IMR-90 (cell line): ENCODE measurements around the gene HMX3. TPM values are rescaled to one million over a fixed set of nuclear protein-coding genes. Genes with fewer than 3 reads are reported as not detected.

Experiments
- ATAC-seq: fragments of 200-7000 bp; cut with Tn5 transposase; 2 replicates; pipeline ENCODE4 v1.9.1; 2020; ENCODE audit warnings: low read depth, mild to moderate bottlenecking, moderate library complexity
- BruUV-seq: library from RNA; stranded (reverse); fragments of 400-500 nt; replicated peaks from 2 replicates; lab custom pipeline; 2021; lab: Mats Ljungman, UMichigan
- CTCF ChIA-PET: fragments of 300-600 bp; formaldehyde crosslinking; extraction: SDS; loops from one replicate; lab custom pipeline; 2021; ENCODE audit warnings: antibody characterized with exemption; lab: Yijun Ruan, JAX
- POLR2A ChIA-PET: fragments of 300-600 bp; sonication (Branson Sonifier 250); formaldehyde crosslinking; loops from one replicate; lab custom pipeline; 2022; ENCODE audit warnings: antibody characterized with exemption; ENCODE audit not compliant: unreplicated experiment; lab: Charles Lee
- DNase-seq: peaks from one replicate; pipeline ENCODE4 v3.0.0; 2013
- H2AFZ ChIP-seq: replicated peaks from 2 replicates; pipeline ENCODE3; 2013; ENCODE audit warnings: low read length, mild to moderate bottlenecking; ENCODE audit not compliant: poor library complexity
- H2AK5ac ChIP-seq: 2 replicates; pipeline ENCODE4 v1.6.1; 2013; ENCODE audit warnings: low read depth, low read length, inconsistent platforms
- H2AK9ac ChIP-seq: replicated peaks from 2 replicates; pipeline ENCODE3; 2013; ENCODE audit warnings: mild to moderate bottlenecking, low read depth, low read length, moderate library complexity; ENCODE audit not compliant: poor library complexity
- H2BK120ac ChIP-seq: 2 replicates; pipeline ENCODE4 v1.6.1; 2013; ENCODE audit warnings: low read depth, low read length, inconsistent platforms
- H2BK15ac ChIP-seq: 3 replicates; pipeline ENCODE4 v1.6.1; 2013; ENCODE audit warnings: low read depth, low read length, inconsistent platforms
- H2BK20ac ChIP-seq: 2 replicates; pipeline ENCODE4 v1.6.1; 2013; ENCODE audit warnings: low read depth, mild to moderate bottlenecking, inconsistent platforms, low read length, moderate library complexity
- H2BK5ac ChIP-seq: 2 replicates; pipeline ENCODE4 v1.6.1; 2013; ENCODE audit warnings: mild to moderate bottlenecking, low read depth, low read length, inconsistent platforms; ENCODE audit not compliant: poor library complexity, severe bottlenecking
- H3K14ac ChIP-seq: replicated peaks from 2 replicates; pipeline ENCODE4 v1.6.1; 2013; ENCODE audit warnings: low read depth, low read length, inconsistent platforms
- H3K18ac ChIP-seq: 2 replicates; pipeline ENCODE4 v1.6.1; 2013; ENCODE audit warnings: low read depth, low read length, control low read depth
- H3K23ac ChIP-seq: 2 replicates; pipeline ENCODE4 v1.6.1; 2013; ENCODE audit warnings: low read depth, low read length, inconsistent platforms
- H3K27ac ChIP-seq: 2 replicates; pipeline ENCODE4 v1.5.1; 2013; ENCODE audit warnings: mild to moderate bottlenecking, control low read depth, low read length; ENCODE audit not compliant: insufficient read depth
- H3K27me3 ChIP-seq: 2 replicates; pipeline ENCODE4 v1.6.1; 2013; ENCODE audit warnings: low read length; ENCODE audit not compliant: control insufficient read depth, insufficient read depth
- H3K36me3 ChIP-seq: 2 replicates; pipeline ENCODE4 v1.6.1; 2013; ENCODE audit warnings: low read length, mixed read lengths; ENCODE audit not compliant: control insufficient read depth, insufficient read depth
- H3K4ac ChIP-seq: 2 replicates; pipeline ENCODE4 v1.6.1; 2013; ENCODE audit warnings: low read depth, low read length, inconsistent platforms
- H3K4me1 ChIP-seq: 2 replicates; pipeline ENCODE4 v1.6.1; 2013; ENCODE audit warnings: low read length, mixed read lengths; ENCODE audit not compliant: control insufficient read depth, insufficient read depth
- H3K4me2 ChIP-seq: 2 replicates; pipeline ENCODE4 v1.6.1; 2013; ENCODE audit warnings: low read depth, mild to moderate bottlenecking, control low read depth, low read length, moderate library complexity
- H3K4me3 ChIP-seq: 2 replicates; pipeline ENCODE4 v1.5.1; 2013; ENCODE audit warnings: low read depth, mild to moderate bottlenecking, control low read depth, low read length, moderate library complexity; ENCODE audit not compliant: insufficient read depth
- H3K56ac ChIP-seq: 2 replicates; pipeline ENCODE4 v1.6.1; 2013; ENCODE audit warnings: low read length, inconsistent platforms; ENCODE audit not compliant: insufficient read depth; ENCODE audit errors: extremely low read depth
- H3K79me1 ChIP-seq, 2 experiments: 2 replicates each; pipeline ENCODE4 v1.6.1; 2013; ENCODE audit warnings: low read length in 2 of 2, inconsistent platforms in 1 of 2, low read depth in 1 of 2
- H3K9ac ChIP-seq: 2 replicates; pipeline ENCODE4 v1.6.1; 2013; ENCODE audit warnings: low read depth, low read length, control low read depth
- H3K9me1 ChIP-seq: 2 replicates; pipeline ENCODE4 v1.6.1; 2013; ENCODE audit warnings: low read length, inconsistent platforms; ENCODE audit not compliant: insufficient read depth
- H3K9me3 ChIP-seq: 2 replicates; pipeline ENCODE4 v1.6.1; 2013; ENCODE audit warnings: low read length; ENCODE audit not compliant: control insufficient read depth, insufficient read depth
- H4K20me1 ChIP-seq: 2 replicates; pipeline ENCODE4 v1.6.1; 2013; ENCODE audit warnings: low read length, inconsistent platforms; ENCODE audit not compliant: insufficient read depth
- H4K5ac ChIP-seq: 2 replicates; pipeline ENCODE4 v1.6.1; 2013; ENCODE audit warnings: mild to moderate bottlenecking, low read depth, low read length, control low read depth
- H4K8ac ChIP-seq, 2 experiments: 2 replicates each; pipeline ENCODE4 v1.6.1; 2013; ENCODE audit warnings: low read depth in 2 of 2, low read length in 2 of 2, control low read depth in 1 of 2, inconsistent platforms in 1 of 2
- H4K91ac ChIP-seq: 2 replicates; pipeline ENCODE4 v1.6.1; 2013; ENCODE audit warnings: low read depth, low read length, inconsistent platforms; ENCODE audit not compliant: insufficient read depth
- BHLHE40 ChIP-seq: fragments of 150-350 bp; IDR thresholded peaks from 2 replicates; pipeline ENCODE4 v1.6.1; 2016; ENCODE audit warnings: mild to moderate bottlenecking, low read depth, low read length
- CTCF ChIP-seq: conservative IDR thresholded peaks from 2 replicates; pipeline ENCODE4 v1.5.1; 2012; ENCODE audit warnings: mild to moderate bottlenecking, low read depth, low read length, improper control_type of control experiment
- ELK1 ChIP-seq: fragments of 150-350 bp; IDR thresholded peaks from 2 replicates; pipeline ENCODE4 v1.6.1; 2016; ENCODE audit warnings: low read depth, mild to moderate bottlenecking, low read length, moderate library complexity, borderline replicate concordance
- MAFK ChIP-seq: IDR thresholded peaks from 2 replicates; pipeline ENCODE4 v1.6.1; 2012; ENCODE audit warnings: low read depth, low read length, improper control_type of control experiment
- NFE2L2 ChIP-seq: fragments of 150-350 bp; IDR thresholded peaks from 2 replicates; pipeline ENCODE4 v1.6.1; 2016; ENCODE audit warnings: low read depth, mild to moderate bottlenecking, low read length
- POLR2A ChIP-seq: IDR thresholded peaks from 2 replicates; pipeline ENCODE4 v1.6.1; 2012; ENCODE audit warnings: mild to moderate bottlenecking, low read depth, low read length
- SMC3 ChIP-seq: fragments of 150-350 bp; IDR thresholded peaks from 2 replicates; pipeline ENCODE4 v1.6.1; 2016; ENCODE audit warnings: low read depth, mild to moderate bottlenecking, antibody characterized with exemption, low read length, moderate library complexity
- USF2 ChIP-seq: fragments of 150-350 bp; IDR thresholded peaks from 2 replicates; pipeline ENCODE4 v1.6.1; 2017; ENCODE audit warnings: mild to moderate bottlenecking, antibody characterized with exemption, low read length, low read depth
- WGBS, 2 experiments: methylation state at CpG; one replicate each; pipeline versions ENCODE4 v1.1.5 to v1.1.7; 2013; ENCODE audit warnings: missing lambda C conversion rate in 2 of 2; ENCODE audit not compliant: insufficient read length in 1 of 2; ENCODE audit errors: extremely low coverage in 2 of 2; 5-methylcytosine and 5-hydroxymethylcytosine counted together
- dilution Hi-C: fragments of 300-500 bp; cut with HindIII; formaldehyde crosslinking; loops from one replicate; pipeline ENCODE4 v1.14.3; 2018; ENCODE audit warnings: low sequenced_read_pairs; ENCODE audit not compliant: unreplicated experiment
- in situ Hi-C: fragments of 300-500 bp; cut with MboI; formaldehyde crosslinking; loops from 3 replicates; pipeline ENCODE4 v1.14.3; 2019; ENCODE audit warnings: low sequenced_read_pairs, inconsistent platforms, mixed read lengths
- intact Hi-C: fragments of 100-400 bp; cut with micrococcal nuclease; formaldehyde crosslinking; loops from 2 replicates; pipeline ENCODE4 v1.10.0; 2022
- polyA plus RNA-seq, 3 experiments: library from polyadenylated mRNA; depleted of rRNA; stranded (reverse); fragments of >200 nt; gene quantifications; 2 replicates each; pipeline ENCODE4 v1.2.3, GENCODE V29; 2012; ENCODE audit warnings: low replicate concordance in 1 of 3
- total RNA-seq: library from RNA; depleted of rRNA; stranded (reverse); fragments of >200 nt; gene quantifications from 2 replicates; pipeline ENCODE4 v1.2.3, GENCODE V29; 2012

HMX3 gene
- total and polyA plus RNA-seq, 2 of the 4 experiments (the other 2 are of a cell fraction): not detected

- Histone ChIP-seq H2AFZ (no peak overlapping the region), H3K9ac (no peak overlapping the region), H3K27me3 (peaks cover 99% of the 10 kb centered on the region), H3K4me3 (no peak overlapping the region), H3K56ac (no peak overlapping the region), H3K9me1 (no peaks in the 10 kb centered on the region), H4K5ac (no peak overlapping the region), H3K79me1 (no peaks in the 10 kb centered on the region), H3K4me2 (no peak overlapping the region), H3K23ac (no peak overlapping the region), H2AK9ac (no peak overlapping the region), H3K14ac (no peak overlapping the region), H3K9me3 (peaks cover 8% of the 10 kb centered on the region), H3K4me1 (peaks cover 2% of the 10 kb centered on the region; the same call in 1 of the 2 replicates), H3K18ac (no peak overlapping the region), H3K4ac (no peak overlapping the region), H2BK5ac (no peak overlapping the region), H3K36me3 (no peaks in the 10 kb centered on the region), H4K91ac (no peak overlapping the region), H4K20me1 (no peaks in the 10 kb centered on the region), H2BK120ac (no peak overlapping the region), H3K27ac (no peak overlapping the region), H4K8ac (no peak overlapping the region), H2AK5ac (no peak overlapping the region), H2BK20ac (no peak overlapping the region), H2BK15ac (no peak overlapping the region)
- TF ChIP-seq MAFK (no peak), USF2 (no peak), CTCF (no peak), SMC3 (no peak), ELK1 (no peak), BHLHE40 (no peak), NFE2L2 (no peak), POLR2A (no peak)
- dilution Hi-C loops (no loop called here), in situ Hi-C loops (loop anchor here (25.0 kb wide), 1 partner anchor 1245 kb away; no protein-coding TSS in a partner anchor), intact Hi-C loops (no loop called here)
- 9% methylated on average over 15 of the region's 38 CpGs; no CpG with 5 or more reads in 1 of the 2 experiments for WGBS, 2 experiments
- ChIA-PET CTCF (no interaction called here), POLR2A (no interaction called here)
- ATAC-seq: no peak
- DNase-seq: no peak
- BruUV-seq: no TSS peak
These were observed 6.3 kb downstream of the HMX3 start for GRCh38 chr10:123141791-123142700.
